H9 (cell line): ENCODE results near the gene ZFYVE28. TPM values are rescaled to one million over a fixed set of nuclear protein-coding genes. Genes with fewer than 3 reads are reported as not detected.

Experiments used
- DNase-seq: peaks from one replicate; pipeline ENCODE4 v3.0.0-alpha.2; 2017
- H2AFZ ChIP-seq: one replicate; pipeline ENCODE4 v1.6.1; 2013; ENCODE audit warnings: mild to moderate bottlenecking, low read length, control low read depth, moderate library complexity
- H2AK5ac ChIP-seq: 2 replicates; pipeline ENCODE4 v1.6.1; 2013; ENCODE audit warnings: low read length, control low read depth, mixed read lengths; ENCODE audit not compliant: insufficient read length
- H2BK120ac ChIP-seq: one replicate; pipeline ENCODE4 v1.6.1; 2013; ENCODE audit warnings: low read depth, mild to moderate bottlenecking, low read length, control low read depth, inconsistent platforms; ENCODE audit not compliant: poor library complexity, severe bottlenecking
- H2BK12ac ChIP-seq: 2 replicates; pipeline ENCODE4 v1.6.1; 2013; ENCODE audit warnings: low read length, control low read depth, mixed read lengths, low read depth; ENCODE audit not compliant: insufficient read length
- H2BK15ac ChIP-seq: 2 replicates; pipeline ENCODE4 v1.6.1; 2013; ENCODE audit warnings: low read depth, low read length, control low read depth
- H2BK20ac ChIP-seq: one replicate; pipeline ENCODE4 v1.6.1; 2013; ENCODE audit warnings: low read depth, mild to moderate bottlenecking, low read length, control low read depth, inconsistent platforms; ENCODE audit not compliant: poor library complexity, severe bottlenecking
- H2BK5ac ChIP-seq: 2 replicates; pipeline ENCODE4 v1.6.1; 2013; ENCODE audit warnings: low read length, control low read depth, mixed read lengths; ENCODE audit not compliant: insufficient read length
- H3K14ac ChIP-seq: 2 replicates; pipeline ENCODE4 v1.6.1; 2013; ENCODE audit warnings: low read length, control low read depth; ENCODE audit not compliant: insufficient read depth
- H3K18ac ChIP-seq: 2 replicates; pipeline ENCODE4 v1.6.1; 2013; ENCODE audit warnings: low read depth, mild to moderate bottlenecking, mixed read lengths, low read length, control low read depth; ENCODE audit not compliant: insufficient read length
- H3K23ac ChIP-seq: 2 replicates; pipeline ENCODE4 v1.6.1; 2013; ENCODE audit warnings: low read length, control low read depth, mixed read lengths, low read depth; ENCODE audit not compliant: insufficient read length
- H3K23me2 ChIP-seq: 2 replicates; pipeline ENCODE4 v1.6.1; 2013; ENCODE audit warnings: low read depth, mild to moderate bottlenecking, mixed read lengths, low read length, control low read depth; ENCODE audit not compliant: insufficient read length, poor library complexity, severe bottlenecking
- H3K27ac ChIP-seq: 2 replicates; pipeline ENCODE4 v1.5.1; 2013; ENCODE audit warnings: low read length, control low read depth, mixed read lengths, low read depth; ENCODE audit not compliant: insufficient read length
- H3K27me3 ChIP-seq: 2 replicates; pipeline ENCODE4 v1.6.1; 2013; ENCODE audit warnings: low read length, control low read depth, inconsistent platforms; ENCODE audit not compliant: insufficient read depth
- H3K4ac ChIP-seq: 2 replicates; pipeline ENCODE4 v1.6.1; 2013; ENCODE audit warnings: low read depth, mild to moderate bottlenecking, control low read depth, inconsistent platforms, low read length, moderate library complexity
- H3K4me1 ChIP-seq: 2 replicates; pipeline ENCODE4 v1.6.1; 2013; ENCODE audit warnings: low read length, control low read depth, inconsistent platforms; ENCODE audit not compliant: insufficient read depth
- H3K4me2 ChIP-seq: 2 replicates; pipeline ENCODE4 v1.6.1; 2013; ENCODE audit warnings: low read length, control low read depth, mixed read lengths; ENCODE audit not compliant: insufficient read length, insufficient read depth
- H3K56ac ChIP-seq: 2 replicates; pipeline ENCODE4 v1.6.1; 2013; ENCODE audit warnings: low read depth, mild to moderate bottlenecking, mixed read lengths, low read length, control low read depth; ENCODE audit not compliant: insufficient read length
- H3K79me1 ChIP-seq: 2 replicates; pipeline ENCODE4 v1.6.1; 2013; ENCODE audit warnings: low read depth, mild to moderate bottlenecking, moderate library complexity, low read length, control low read depth, inconsistent platforms; ENCODE audit not compliant: insufficient read depth, poor library complexity, severe bottlenecking
- H3K79me2 ChIP-seq: 2 replicates; pipeline ENCODE4 v1.6.1; 2013; ENCODE audit warnings: low read length, control low read depth, inconsistent platforms; ENCODE audit not compliant: insufficient read depth
- H3K9ac ChIP-seq: 2 replicates; pipeline ENCODE4 v1.6.1; 2013; ENCODE audit warnings: low read length, control low read depth, mixed read lengths; ENCODE audit not compliant: insufficient read length; ENCODE audit errors: extremely low read depth
- H3K9me3 ChIP-seq: one replicate; pipeline ENCODE4 v1.6.1; 2013; ENCODE audit warnings: low read depth, low read length, inconsistent platforms; ENCODE audit not compliant: control insufficient read depth
- H3T11ph ChIP-seq: one replicate; pipeline ENCODE4 v1.6.1; 2013; ENCODE audit warnings: mild to moderate bottlenecking, low read length, control low read depth, inconsistent platforms
- H4K20me1 ChIP-seq: one replicate; pipeline ENCODE4 v1.6.1; 2013; ENCODE audit not compliant: control insufficient read depth, insufficient read length, insufficient read depth
- H4K5ac ChIP-seq: 2 replicates; pipeline ENCODE4 v1.6.1; 2013; ENCODE audit warnings: low read depth, mild to moderate bottlenecking, mixed read lengths, low read length, control low read depth; ENCODE audit not compliant: insufficient read length
- H4K8ac ChIP-seq: replicated peaks from 2 replicates; pipeline ENCODE4 v1.6.1; 2013; ENCODE audit warnings: low read length, control low read depth, mixed read lengths, low read depth; ENCODE audit not compliant: insufficient read length
- H4K91ac ChIP-seq: 2 replicates; pipeline ENCODE4 v1.6.1; 2013; ENCODE audit warnings: low read depth, mild to moderate bottlenecking, moderate library complexity, mixed read lengths, low read length, control low read depth; ENCODE audit not compliant: insufficient read length
- H3K27ac Mint-ChIP-seq, 3 experiments: 2 replicates in 2 of 3; 3 replicates in 1 of 3; pipeline ENCODE4 v1.8.0; 2020 to 2021; ENCODE audit warnings: mixed read lengths in 3 of 3, mild to moderate bottlenecking in 1 of 3, moderate library complexity in 1 of 3
- H3K27me3 Mint-ChIP-seq: 2 replicates; pipeline ENCODE4 v1.8.0; 2021; ENCODE audit warnings: low read depth, mild to moderate bottlenecking, moderate library complexity, mixed read lengths
- H3K36me3 Mint-ChIP-seq, 3 experiments: 2 replicates in 2 of 3; 3 replicates in 1 of 3; pipeline ENCODE4 v1.8.0; 2020 to 2021; ENCODE audit warnings: low read depth in 3 of 3, mixed read lengths in 3 of 3; ENCODE audit not compliant: insufficient read depth in 1 of 3
- H3K4me1 Mint-ChIP-seq, 2 experiments: 2 replicates each; pipeline ENCODE4 v1.8.0; 2020; ENCODE audit warnings: mixed read lengths in 2 of 2
- H3K4me3 Mint-ChIP-seq, 2 experiments: 2 replicates in 1 of 2; 3 replicates in 1 of 2; pipeline ENCODE4 v1.8.0; 2020 to 2021; ENCODE audit warnings: mild to moderate bottlenecking in 2 of 2, mixed read lengths in 2 of 2, moderate library complexity in 1 of 2
- H3K9me3 Mint-ChIP-seq, 2 experiments: 2 replicates in 1 of 2; 3 replicates in 1 of 2; pipeline ENCODE4 v1.8.0; 2020; ENCODE audit warnings: mild to moderate bottlenecking in 2 of 2, mixed read lengths in 2 of 2, moderate library complexity in 1 of 2
- WGBS: extraction: QIAGEN DNeasy Blood & Tissue Kit; methylation state at CpG from one replicate; pipeline ENCODE4 v1.1.7; 2013; ENCODE audit warnings: missing lambda C conversion rate, low lambda C conversion rate, mixed read lengths; ENCODE audit not compliant: insufficient read length; ENCODE audit errors: extremely low coverage; 5-methylcytosine and 5-hydroxymethylcytosine counted together
- total RNA-seq: library from RNA; stranded (reverse); gene quantifications from 2 replicates; pipeline ENCODE4 v1.2.1, GENCODE V29; 2021
- TF ChIP-seq, protein P1 (sequence below): fragments of 200-600 bp; sonication (generic); conservative IDR thresholded peaks from 3 replicates; pipeline ENCODE4 v1.8.0; 2021; ENCODE audit warnings: antibody characterized with exemption, mild to moderate bottlenecking

Gene ZFYVE28
- total RNA-seq, 1 experiment from 2014 or later, result 0.98 TPM

DNA sequence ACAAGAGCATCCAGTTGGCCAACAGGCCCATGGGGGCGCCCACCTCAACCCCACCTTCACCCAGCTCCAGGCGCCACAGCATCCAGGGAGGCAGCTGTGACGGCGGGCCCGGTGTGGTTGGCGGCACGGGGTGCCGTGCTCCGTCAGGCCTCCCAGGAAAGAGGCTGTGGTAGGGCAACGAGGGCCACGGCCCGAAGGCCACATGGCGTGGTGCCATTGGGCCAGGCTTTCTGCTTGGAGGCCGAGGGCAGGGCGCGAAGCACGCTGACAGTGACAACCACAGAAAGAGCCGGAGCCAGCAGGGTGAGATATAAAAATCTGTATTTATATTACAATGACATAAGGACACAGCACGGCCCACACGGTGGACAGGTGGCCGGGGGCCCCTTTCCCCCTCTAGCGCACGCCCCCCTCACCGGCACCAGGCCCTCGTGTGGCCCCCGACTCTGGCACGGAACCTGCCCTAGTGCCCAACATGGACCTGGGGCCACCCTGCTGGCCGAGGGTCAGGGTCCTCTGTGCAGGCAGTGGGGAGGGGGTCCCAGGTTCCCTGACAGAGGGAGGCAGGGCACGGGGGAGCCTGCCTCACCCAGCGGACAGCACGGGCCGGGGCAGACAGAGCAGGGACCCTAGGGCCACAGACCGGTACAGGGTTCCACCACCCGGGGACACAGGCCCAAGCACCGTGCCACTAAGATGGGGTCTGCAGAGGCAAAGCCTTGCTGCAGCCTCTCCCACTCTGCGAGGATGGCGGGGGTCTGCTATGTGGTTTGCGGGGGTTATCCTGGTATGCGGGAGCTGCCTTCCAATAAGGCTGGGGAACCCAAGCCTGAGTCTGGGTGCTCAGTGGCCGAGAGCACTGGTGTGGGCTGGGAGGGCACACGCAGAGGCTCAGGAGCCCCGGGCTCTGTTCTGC, 171.1 kb downstream of the ZFYVE28 start:
- H3K27ac Mint-ChIP-seq, result no peak overlapping the region; a peak in 1 of 7 replicates
- Histone ChIP-seq H2BK120ac (no peak overlapping the region), H3K18ac (no peak overlapping the region), H2BK15ac (no peak overlapping the region), H3K79me1 (no peaks in the 10 kb centered on the region), H3K79me2 (no peaks in the 10 kb centered on the region), H3K23me2 (peaks cover under 1% of the 10 kb centered on the region), H3K4ac (no peak overlapping the region; the same call in 1 of the 2 replicates), H3K9ac (no peak overlapping the region), H3K14ac (no peak overlapping the region; the same call in 1 of the 2 replicates), H3K56ac (no peak overlapping the region), H3K4me1 (no peaks in the 10 kb centered on the region), H4K5ac (no peak overlapping the region), H2BK20ac (no peak overlapping the region), H2AFZ (no peak overlapping the region), H3K4me2 (no peak overlapping the region), H2BK12ac (no peak overlapping the region), H2BK5ac (no peak overlapping the region), H3K27ac (no peak overlapping the region), H3K23ac (no peak overlapping the region), H3K27me3 (no peaks in the 10 kb centered on the region), H3T11ph (no peak overlapping the region), H4K20me1 (no peaks in the 10 kb centered on the region), H4K91ac (no peak overlapping the region), H2AK5ac (no peak overlapping the region), H4K8ac (no peak overlapping the region), H3K9me3 (no peaks in the 10 kb centered on the region)
- peaks cover 7 to 14% (median 9%) of the 10 kb centered on the region in 3 experiments for H3K36me3 Mint-ChIP-seq
- peaks cover 5% of the 10 kb centered on the region for H3K27me3 Mint-ChIP-seq
- no peak for DNase-seq
- H3K9me3 Mint-ChIP-seq, result peaks cover 13 to 17% of the 10 kb centered on the region in 2 experiments
- no peak overlapping the region for H3K4me3 Mint-ChIP-seq
- TF ChIP-seq, protein P1, sequence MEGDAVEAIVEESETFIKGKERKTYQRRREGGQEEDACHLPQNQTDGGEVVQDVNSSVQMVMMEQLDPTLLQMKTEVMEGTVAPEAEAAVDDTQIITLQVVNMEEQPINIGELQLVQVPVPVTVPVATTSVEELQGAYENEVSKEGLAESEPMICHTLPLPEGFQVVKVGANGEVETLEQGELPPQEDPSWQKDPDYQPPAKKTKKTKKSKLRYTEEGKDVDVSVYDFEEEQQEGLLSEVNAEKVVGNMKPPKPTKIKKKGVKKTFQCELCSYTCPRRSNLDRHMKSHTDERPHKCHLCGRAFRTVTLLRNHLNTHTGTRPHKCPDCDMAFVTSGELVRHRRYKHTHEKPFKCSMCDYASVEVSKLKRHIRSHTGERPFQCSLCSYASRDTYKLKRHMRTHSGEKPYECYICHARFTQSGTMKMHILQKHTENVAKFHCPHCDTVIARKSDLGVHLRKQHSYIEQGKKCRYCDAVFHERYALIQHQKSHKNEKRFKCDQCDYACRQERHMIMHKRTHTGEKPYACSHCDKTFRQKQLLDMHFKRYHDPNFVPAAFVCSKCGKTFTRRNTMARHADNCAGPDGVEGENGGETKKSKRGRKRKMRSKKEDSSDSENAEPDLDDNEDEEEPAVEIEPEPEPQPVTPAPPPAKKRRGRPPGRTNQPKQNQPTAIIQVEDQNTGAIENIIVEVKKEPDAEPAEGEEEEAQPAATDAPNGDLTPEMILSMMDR, result no peak
- WGBS, result no CpG with 5 or more reads among the region's 42 CpGs
- H3K4me1 Mint-ChIP-seq, result peaks cover 0 to 7% of the 10 kb centered on the region in 2 experiments; a peak in 2 of 4 replicates
